SHP77 (cell line): ENCODE measurements around the gene PCDHGC3.

Source experiments
- DNase-seq, 2 experiments: peaks; one replicate each; lab custom pipeline; 2025; lab: John Stamatoyannopoulos, UW

Gene PCDHGC3

DNA sequence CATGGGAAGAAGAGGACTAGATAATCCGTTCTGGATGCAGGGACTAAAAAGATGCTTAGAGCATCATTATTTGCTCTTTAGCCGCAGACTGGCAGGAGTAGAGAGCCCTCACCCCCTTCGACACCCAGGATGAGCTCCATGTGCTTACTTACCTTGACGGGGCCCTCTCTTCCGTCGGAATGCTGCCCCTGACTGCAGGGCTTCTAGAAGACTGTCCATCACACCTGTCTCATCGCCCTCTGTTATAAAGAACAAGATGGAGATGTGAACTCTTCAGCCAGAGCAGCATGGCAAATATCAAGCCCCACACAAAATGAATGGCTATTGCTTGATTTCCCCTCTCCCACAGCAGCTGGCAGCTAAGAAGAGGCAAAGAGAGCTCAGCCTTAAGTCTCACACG is 48.2 kb downstream of the PCDHGC3 start:
- no peak for DNase-seq

DNA sequence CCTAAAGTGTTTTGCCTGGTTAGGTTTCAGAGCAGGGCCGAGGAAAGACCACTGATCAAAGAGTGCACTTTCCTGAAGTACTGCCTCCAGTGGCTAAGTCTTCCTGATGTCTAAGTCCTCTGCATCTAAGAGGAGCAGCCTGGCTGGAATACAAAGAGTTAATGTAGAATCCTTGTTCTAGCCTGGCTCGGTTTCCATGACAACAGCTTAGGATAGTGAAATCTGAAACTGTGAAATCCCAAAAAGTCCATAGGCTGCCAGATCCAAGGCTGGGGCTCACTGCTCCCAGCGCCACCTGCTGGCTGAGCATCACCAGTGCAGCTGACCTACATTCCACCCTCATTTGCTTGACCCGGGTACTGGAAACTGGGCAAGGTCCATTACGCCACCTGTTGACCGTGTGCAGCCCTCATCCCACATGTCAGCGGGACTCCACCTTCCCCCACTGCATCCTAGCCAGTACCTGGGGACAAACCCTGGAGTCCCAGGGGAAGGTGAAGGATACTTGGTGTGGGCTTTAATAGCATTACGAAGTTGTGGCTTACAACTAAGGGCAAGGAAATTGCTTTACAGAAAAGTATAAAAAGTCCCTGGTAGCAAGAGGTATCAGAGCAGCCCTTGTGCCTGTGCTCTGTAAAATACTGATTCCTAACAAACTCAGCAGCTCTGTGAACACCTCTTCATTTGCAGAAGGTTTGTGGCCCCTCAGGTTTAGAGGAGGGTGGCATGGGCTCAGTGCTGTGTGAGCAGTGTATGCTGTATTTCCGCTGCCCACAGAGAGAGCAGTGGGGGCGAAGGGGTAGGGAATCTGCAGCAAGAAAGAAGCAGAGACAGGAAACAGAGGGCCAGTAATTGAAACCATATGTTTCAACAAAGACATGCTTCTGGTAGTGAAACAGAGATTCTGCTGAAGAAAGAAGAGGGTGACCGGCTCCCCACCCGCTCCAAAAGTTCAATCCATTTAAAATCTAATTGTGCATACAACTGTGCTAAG is 49.1 kb downstream of the PCDHGC3 start:
- DNase-seq = peak; percentile 71 to 82

DNA sequence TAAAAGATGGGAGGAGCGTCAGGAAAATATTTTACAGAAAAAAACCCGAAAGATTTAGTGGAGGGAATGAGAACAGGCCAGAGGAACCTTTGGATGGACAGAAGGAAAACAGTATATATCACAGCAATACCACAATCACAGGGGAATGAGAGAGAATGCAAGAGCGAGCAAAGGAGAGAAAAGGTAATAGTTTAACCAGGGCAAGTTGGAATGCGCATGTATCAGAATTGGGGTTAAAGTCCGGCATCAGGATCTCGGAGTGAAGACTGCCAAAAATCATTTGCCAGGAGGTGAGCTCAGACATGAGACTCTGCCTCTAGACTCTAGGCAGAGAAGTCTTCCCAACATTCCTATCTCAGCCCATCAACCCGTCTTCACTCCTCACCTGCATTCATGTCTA is 49.9 kb downstream of the PCDHGC3 start:
- no peak for DNase-seq

DNA sequence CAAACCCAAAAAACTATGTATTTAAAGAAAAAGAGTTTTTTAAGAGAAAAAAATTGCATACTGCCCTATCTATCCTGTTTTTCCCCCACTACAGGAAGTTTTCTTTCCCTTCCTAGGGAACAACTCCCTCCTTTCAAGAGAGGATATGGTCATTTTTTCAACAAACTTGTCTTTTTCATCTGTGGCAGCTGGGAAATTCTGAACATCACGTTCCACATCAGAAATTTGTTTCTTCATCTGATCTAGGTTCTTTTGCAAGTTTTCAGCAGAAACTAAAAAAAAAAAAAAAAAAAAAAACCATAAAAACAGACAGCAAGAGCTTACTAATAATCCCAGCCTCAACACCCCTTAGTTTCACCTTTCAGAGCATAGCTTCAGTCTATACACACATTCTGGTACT is 51.7 kb downstream of the PCDHGC3 start:
- DNase-seq = no peak
